Gastroesophageal sphincter (tissue), 4 donors: ENCODE results near the gene CERK. TPM values are rescaled to one million over a fixed set of nuclear protein-coding genes. Genes with fewer than 3 reads are reported as not detected.

Experiments
- ATAC-seq: fragments of 150-250 bp; one replicate; pipeline ENCODE4 v1.9.1; 2016; ENCODE audit warnings: mild to moderate bottlenecking, moderate library complexity
- H3K27ac ChIP-seq, 4 donors: fragments of 200-600 bp; sonication (generic) in 3 of 4; 1 replicate in 3 of 4; 2 replicates in 1 of 4; pipeline ENCODE4 v1.5.1; 2016 to 2019
- H3K27me3 ChIP-seq: fragments of 200-600 bp; sonication (generic); one replicate; pipeline ENCODE4 v1.5.1; 2019
- H3K36me3 ChIP-seq, 2 donors: fragments of 200-600 bp; sonication (generic); one replicate each; pipeline ENCODE4 v1.5.1; 2019; ENCODE audit warnings: control low read depth in 1 of 2
- H3K4me1 ChIP-seq, 3 donors: fragments of 200-600 bp; sonication (generic); 1 replicate in 2 of 3; 2 replicates in 1 of 3; pipeline ENCODE4 v1.5.1; 2016 to 2019; ENCODE audit warnings: control low read depth in 2 of 3
- H3K4me3 ChIP-seq, 2 donors: fragments of 200-600 bp; sonication (generic); one replicate each; pipeline ENCODE4 v1.5.1; 2019; ENCODE audit warnings: mild to moderate bottlenecking in 1 of 2, moderate library complexity in 1 of 2
- H3K9me3 ChIP-seq, 3 donors: fragments of 200-600 bp; sonication (generic); one replicate each; pipeline ENCODE4 v1.5.1; 2017 to 2019; ENCODE audit warnings: control low read depth in 2 of 3
- CTCF ChIP-seq, 4 experiments: fragments of 200-600 bp in 2 of 4; fragments of 450-650 bp in 2 of 4; sonication (generic) in 1 of 4; IDR thresholded peaks; one replicate each; pipeline ENCODE4 v1.5.1; 2017 to 2019; ENCODE audit warnings: antibody characterized with exemption in 4 of 4, mild to moderate bottlenecking in 2 of 4, moderate library complexity in 2 of 4
- EP300 ChIP-seq: sonication (generic); formaldehyde crosslinking; IDR thresholded peaks from one replicate; pipeline ENCODE4 v1.6.1; 2017; ENCODE audit warnings: antibody characterized with exemption, mild to moderate bottlenecking
- POLR2A ChIP-seq, 2 donors: fragments of 450-650 bp; IDR thresholded peaks; one replicate each; pipeline ENCODE4 v1.6.1; 2017; ENCODE audit warnings: antibody characterized with exemption in 2 of 2, mild to moderate bottlenecking in 2 of 2, moderate library complexity in 1 of 2
- POLR2AphosphoS5 ChIP-seq: sonication (generic); formaldehyde crosslinking; IDR thresholded peaks from one replicate; pipeline ENCODE4 v1.6.1; 2017; ENCODE audit warnings: antibody characterized with exemption
- WGBS, 2 donors: methylation state at CpG; one replicate each; pipeline ENCODE4 v1.1.5; 2018; ENCODE audit warnings: low coverage in 1 of 2; 5-methylcytosine and 5-hydroxymethylcytosine counted together
- total RNA-seq, 4 donors: library from RNA; depleted of rRNA; stranded (reverse); fragments of >200 nt; gene quantifications; one replicate each; pipeline ENCODE4 v1.1.0, GENCODE V29; 2016

The CERK gene
- total RNA-seq, 4 donors from 2014 or later = 44.6 to 55.9 (median 45.6) TPM

- no peak for ATAC-seq
- TF ChIP-seq EP300 = no peak
- TF ChIP-seq POLR2AphosphoS5 = no peak
- TF ChIP-seq POLR2A (IDR thresholded peaks at IDR 0.05) = no peak
- TF ChIP-seq CTCF (IDR thresholded peaks at IDR 0.05) = no peak
- H3K36me3 ChIP-seq = peaks cover 0 to 100% of the 10 kb centered on the region in 2 donors
- 88 to 95% methylated on average over 4 to 5 of the region's 10 CpGs for WGBS, 2 donors
- no peaks in the 10 kb centered on the region for H3K9me3 ChIP-seq
- no peak overlapping the region for H3K4me3 ChIP-seq
- no peaks in the 10 kb centered on the region for H3K4me1 ChIP-seq
- no peak overlapping the region for H3K27ac ChIP-seq
- no peaks in the 10 kb centered on the region for H3K27me3 ChIP-seq
These were observed 41.4 kb downstream of the CERK start for GRCh38 chr22:46696614-46697013.

GRCh38 chr22:46696229-46696518, 41.9 kb downstream of the CERK start:
- no peak for TF ChIP-seq POLR2AphosphoS5
- TF ChIP-seq POLR2A (IDR thresholded peaks at IDR 0.05) = no peak
- TF ChIP-seq CTCF (IDR thresholded peaks at IDR 0.05) = no peak
- no peak for TF ChIP-seq EP300
- H3K36me3 ChIP-seq = peaks cover 0 to 100% of the 10 kb centered on the region in 2 donors
- no peaks in the 10 kb centered on the region for H3K4me1 ChIP-seq
- 80% methylated on average over 1 of the region's 11 CpGs; no CpG with 5 or more reads in 1 of the 2 donors for WGBS, 2 donors
- no peaks in the 10 kb centered on the region for H3K9me3 ChIP-seq
- no peak overlapping the region for H3K27ac ChIP-seq
- H3K4me3 ChIP-seq = no peak overlapping the region
- ATAC-seq = no peak
- H3K27me3 ChIP-seq = no peaks in the 10 kb centered on the region

GRCh38 chr22:46695346-46696228, 42.5 kb downstream of the CERK start:
- Histone ChIP-seq H3K36me3 (peaks cover 0 to 100% of the 10 kb centered on the region in 2 donors), H3K27me3 (no peaks in the 10 kb centered on the region), H3K9me3 (no peaks in the 10 kb centered on the region), H3K27ac (no peak overlapping the region), H3K4me1 (no peaks in the 10 kb centered on the region), H3K4me3 (no peak overlapping the region)
- no peak for TF ChIP-seq EP300
- no peak for TF ChIP-seq POLR2AphosphoS5
- no peak for TF ChIP-seq POLR2A (IDR thresholded peaks at IDR 0.05)
- TF ChIP-seq CTCF (IDR thresholded peaks at IDR 0.05) = no peak
- ATAC-seq = no peak
- WGBS, 2 donors = 67% methylated on average over 4 of the region's 25 CpGs; no CpG with 5 or more reads in 1 of the 2 donors

GRCh38 chr22:46694416-46695170, 43.5 kb downstream of the CERK start:
- Histone ChIP-seq H3K9me3 (no peaks in the 10 kb centered on the region), H3K27ac (no peak overlapping the region), H3K4me3 (no peak overlapping the region), H3K27me3 (no peaks in the 10 kb centered on the region), H3K36me3 (peaks cover 0 to 100% of the 10 kb centered on the region in 2 donors), H3K4me1 (no peaks in the 10 kb centered on the region)
- no peak for ATAC-seq
- no peak for TF ChIP-seq CTCF (IDR thresholded peaks at IDR 0.05)
- TF ChIP-seq POLR2AphosphoS5 = no peak
- TF ChIP-seq EP300 = no peak
- TF ChIP-seq POLR2A (IDR thresholded peaks at IDR 0.05) = no peak
- WGBS, 2 donors = 96 to 100% methylated on average over 1 to 5 of the region's 15 CpGs
